SK-N-SH (cell line): ENCODE data around the gene SMARCC1. TPM values are rescaled to one million over a fixed set of nuclear protein-coding genes. Genes with fewer than 3 reads are reported as not detected.

Experiments used
- CTCF ChIA-PET: fragments of 300-600, 350-600 bp; formaldehyde crosslinking; extraction: SDS; loops from one replicate; lab custom pipeline; 2021; lab: Yijun Ruan, JAX
- POLR2A ChIA-PET: fragments of 350-600 bp; sonication (Branson Sonifier 250); formaldehyde crosslinking; extraction: SDS; loops from one replicate; lab custom pipeline; 2020; ENCODE audit warnings: antibody characterized with exemption, inconsistent platforms; lab: Yijun Ruan, JAX
- DNase-seq: peaks from one replicate; pipeline ENCODE4 v3.0.0; 2012
- H2AFZ ChIP-seq: fragments of 200-600 bp; sonication (generic); 2 replicates; pipeline ENCODE4 v1.8.1; 2016; ENCODE audit warnings: antibody characterized with exemption, mild to moderate bottlenecking, low read depth
- H3F3A ChIP-seq: fragments of 200-600 bp; sonication (generic); replicated peaks from 2 replicates; pipeline ENCODE3; 2016; ENCODE audit warnings: antibody characterized with exemption, mild to moderate bottlenecking; ENCODE audit not compliant: insufficient read depth
- H3K27ac ChIP-seq, 2 experiments: fragments of 200-500 bp in 1 of 2; fragments of 200-600 bp in 1 of 2; sonication (Bioruptor generic) in 1 of 2; sonication (generic), shearing (Covaris generic) in 1 of 2; 2 replicates each; pipeline versions ENCODE4 v1.5.1 to v1.6.1; 2014 to 2016; ENCODE audit warnings: low read depth in 2 of 2, inconsistent platforms in 1 of 2, low read length in 1 of 2, mild to moderate bottlenecking in 1 of 2, mixed read lengths in 1 of 2
- H3K27me3 ChIP-seq: fragments of 200-600 bp; sonication (generic), shearing (Covaris generic); 2 replicates; pipeline ENCODE4 v1.6.1; 2016; ENCODE audit warnings: mixed run types; ENCODE audit not compliant: insufficient read depth
- H3K36me3 ChIP-seq, 2 experiments: fragments of 200-500 bp in 1 of 2; fragments of 200-600 bp in 1 of 2; sonication (Bioruptor generic) in 1 of 2; sonication (generic) in 1 of 2; replicated peaks in 1 of 2; 2 replicates each; pipeline versions ENCODE3 to v1.5.1; 2014 to 2016; ENCODE audit warnings: low read length in 1 of 2, mild to moderate bottlenecking in 1 of 2; ENCODE audit not compliant: insufficient read depth in 2 of 2, control insufficient read depth in 1 of 2
- H3K4me1 ChIP-seq, 2 experiments: fragments of 200-500 bp in 1 of 2; fragments of 200-600 bp in 1 of 2; sonication (Bioruptor generic) in 1 of 2; sonication (generic), shearing (Covaris generic) in 1 of 2; 2 replicates each; pipeline versions ENCODE4 v1.5.1 to v1.6.1; 2014 to 2016; ENCODE audit warnings: low read depth in 1 of 2, low read length in 1 of 2, mixed run types in 1 of 2; ENCODE audit not compliant: insufficient read depth in 2 of 2, control insufficient read depth in 1 of 2
- H3K4me2 ChIP-seq: fragments of 200-600 bp; sonication (generic), shearing (Covaris generic); 2 replicates; pipeline ENCODE4 v1.6.1; 2017; ENCODE audit warnings: mixed run types
- H3K4me3 ChIP-seq, 2 experiments: fragments of 200-500 bp in 1 of 2; fragments of 200-600 bp in 1 of 2; sonication (Bioruptor generic) in 1 of 2; sonication (generic), shearing (Covaris generic) in 1 of 2; 2 replicates each; pipeline versions ENCODE4 v1.5.1 to v1.8.1; 2014 to 2016; ENCODE audit warnings: low read depth in 2 of 2, inconsistent platforms in 1 of 2, low read length in 1 of 2, mild to moderate bottlenecking in 1 of 2, mixed read lengths in 1 of 2, moderate library complexity in 1 of 2
- H3K79me2 ChIP-seq: fragments of 200-600 bp; sonication (generic); 2 replicates; pipeline ENCODE4 v1.8.1; 2017; ENCODE audit warnings: mild to moderate bottlenecking; ENCODE audit not compliant: insufficient read depth
- H3K9ac ChIP-seq: fragments of 200-600 bp; sonication (generic); 2 replicates; pipeline ENCODE4 v1.6.1; 2017; ENCODE audit warnings: mixed run types
- H3K9me2 ChIP-seq: fragments of 200-600 bp; sonication (generic); 2 replicates; pipeline ENCODE4 v1.6.1; 2017; ENCODE audit warnings: mixed run types
- H3K9me3 ChIP-seq: fragments of 200-600 bp; sonication (generic); 2 replicates; pipeline ENCODE4 v1.6.1; 2017; ENCODE audit warnings: mixed run types, mild to moderate bottlenecking, moderate library complexity
- H4K20me1 ChIP-seq: fragments of 200-600 bp; sonication (generic); 2 replicates; pipeline ENCODE4 v1.6.1; 2017; ENCODE audit warnings: mild to moderate bottlenecking, mixed run types; ENCODE audit not compliant: insufficient read depth
- FOSL2 ChIP-seq: IDR thresholded peaks from 2 replicates; pipeline ENCODE4 v1.4.0; 2012; ENCODE audit warnings: low read depth, mild to moderate bottlenecking, moderate library complexity, borderline replicate concordance
- FOXJ3 ChIP-seq: sonication (generic); formaldehyde crosslinking; IDR thresholded peaks from 2 replicates; pipeline ENCODE4 v1.5.1; 2020; ENCODE audit warnings: mild to moderate bottlenecking, missing genetic modification reagents
- MXI1 ChIP-seq: IDR thresholded peaks from 2 replicates; pipeline ENCODE4 v1.6.1; 2012; ENCODE audit warnings: mild to moderate bottlenecking, low read depth, low read length, improper control_type of control experiment
- NFIC ChIP-seq: IDR thresholded peaks from 2 replicates; pipeline ENCODE4 v1.4.0; 2012; ENCODE audit warnings: borderline replicate concordance
- RCOR1 ChIP-seq: fragments of 150-350 bp; IDR thresholded peaks from 2 replicates; pipeline ENCODE4 v1.6.1; 2017; ENCODE audit warnings: antibody characterized with exemption, low read length
- RXRA ChIP-seq: IDR thresholded peaks from 2 replicates; pipeline ENCODE4 v1.4.0; 2012; ENCODE audit warnings: low read depth, mild to moderate bottlenecking, borderline replicate concordance
- SMC3 ChIP-seq: IDR thresholded peaks from 2 replicates; pipeline ENCODE4 v1.6.1; 2012; ENCODE audit warnings: low read depth, low read length, improper control_type of control experiment
- TCF12 ChIP-seq: IDR thresholded peaks from 2 replicates; pipeline ENCODE4 v1.4.0; 2012
- WGBS: methylation state at CpG from one replicate; pipeline ENCODE4 v1.1.6; 2017; ENCODE audit warnings: low lambda C conversion rate; 5-methylcytosine and 5-hydroxymethylcytosine counted together
- polyA plus RNA-seq, 3 experiments: library from polyadenylated mRNA; depleted of rRNA; stranded (reverse); fragments of >200 nt; gene quantifications; 2 replicates each; pipeline ENCODE4 v1.2.3, GENCODE V29; 2012
- TF ChIP-seq, protein P1 (sequence below): fragments of 200-600 bp; sonication (generic); IDR thresholded peaks from 2 replicates; pipeline ENCODE4 v1.6.1; 2017; ENCODE audit warnings: antibody characterized with exemption, mild to moderate bottlenecking, moderate library complexity
- TF ChIP-seq, protein P2 (sequence below): fragments of 150-350 bp; IDR thresholded peaks from 2 replicates; pipeline ENCODE4 v1.6.1; 2016; ENCODE audit warnings: mild to moderate bottlenecking, low read depth, low read length
- TF ChIP-seq, protein P3 (sequence below): IDR thresholded peaks from 2 replicates; pipeline ENCODE4 v1.4.0; 2012; ENCODE audit warnings: low read depth

The SMARCC1 gene
- polyA plus RNA-seq, 1 of the 3 experiments (the other 2 are of a cell fraction): 16.5 TPM

GRCh38 chr3:47658444-47658843, 123.2 kb downstream of the SMARCC1 start (continued):
- TF ChIP-seq, protein P1, sequence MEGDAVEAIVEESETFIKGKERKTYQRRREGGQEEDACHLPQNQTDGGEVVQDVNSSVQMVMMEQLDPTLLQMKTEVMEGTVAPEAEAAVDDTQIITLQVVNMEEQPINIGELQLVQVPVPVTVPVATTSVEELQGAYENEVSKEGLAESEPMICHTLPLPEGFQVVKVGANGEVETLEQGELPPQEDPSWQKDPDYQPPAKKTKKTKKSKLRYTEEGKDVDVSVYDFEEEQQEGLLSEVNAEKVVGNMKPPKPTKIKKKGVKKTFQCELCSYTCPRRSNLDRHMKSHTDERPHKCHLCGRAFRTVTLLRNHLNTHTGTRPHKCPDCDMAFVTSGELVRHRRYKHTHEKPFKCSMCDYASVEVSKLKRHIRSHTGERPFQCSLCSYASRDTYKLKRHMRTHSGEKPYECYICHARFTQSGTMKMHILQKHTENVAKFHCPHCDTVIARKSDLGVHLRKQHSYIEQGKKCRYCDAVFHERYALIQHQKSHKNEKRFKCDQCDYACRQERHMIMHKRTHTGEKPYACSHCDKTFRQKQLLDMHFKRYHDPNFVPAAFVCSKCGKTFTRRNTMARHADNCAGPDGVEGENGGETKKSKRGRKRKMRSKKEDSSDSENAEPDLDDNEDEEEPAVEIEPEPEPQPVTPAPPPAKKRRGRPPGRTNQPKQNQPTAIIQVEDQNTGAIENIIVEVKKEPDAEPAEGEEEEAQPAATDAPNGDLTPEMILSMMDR: no peak
- TF ChIP-seq SMC3 (no peak), FOSL2 (no peak), TCF12 (no peak)
- TF ChIP-seq, protein P2, sequence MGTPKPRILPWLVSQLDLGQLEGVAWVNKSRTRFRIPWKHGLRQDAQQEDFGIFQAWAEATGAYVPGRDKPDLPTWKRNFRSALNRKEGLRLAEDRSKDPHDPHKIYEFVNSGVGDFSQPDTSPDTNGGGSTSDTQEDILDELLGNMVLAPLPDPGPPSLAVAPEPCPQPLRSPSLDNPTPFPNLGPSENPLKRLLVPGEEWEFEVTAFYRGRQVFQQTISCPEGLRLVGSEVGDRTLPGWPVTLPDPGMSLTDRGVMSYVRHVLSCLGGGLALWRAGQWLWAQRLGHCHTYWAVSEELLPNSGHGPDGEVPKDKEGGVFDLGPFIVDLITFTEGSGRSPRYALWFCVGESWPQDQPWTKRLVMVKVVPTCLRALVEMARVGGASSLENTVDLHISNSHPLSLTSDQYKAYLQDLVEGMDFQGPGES: no peak
- TF ChIP-seq, all 33 proteins: peak for 0

DNA sequence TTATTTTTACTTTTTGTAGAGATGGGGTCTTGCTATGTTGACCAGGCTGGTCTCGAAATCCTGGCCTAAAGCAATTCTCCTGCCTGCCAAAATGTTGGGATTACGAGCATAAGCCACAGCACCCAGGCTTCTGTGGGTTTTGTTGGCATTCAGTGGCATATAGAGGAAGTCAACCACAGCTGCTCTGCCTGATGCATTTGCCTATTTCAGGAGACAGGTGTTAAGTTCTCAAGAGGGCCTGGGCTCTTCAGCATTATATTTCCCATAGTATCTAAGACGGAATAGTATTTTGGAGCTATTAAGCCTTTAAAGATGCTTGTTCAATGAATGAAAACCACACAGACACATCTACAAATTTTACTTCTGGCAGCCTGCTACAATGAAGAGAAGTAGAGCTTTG, 129.6 kb downstream of the SMARCC1 start:
- Histone ChIP-seq H3K9me3 (no peaks in the 10 kb centered on the region), H4K20me1 (0 out of 2 replicates have a peak, but pooled peaks cover 5% of the 10 kb centered on the region), H3K9ac (no peak overlapping the region), H3K27me3 (no peaks in the 10 kb centered on the region), H3K4me2 (no peak overlapping the region), H3K79me2 (peaks cover 55% of the 10 kb centered on the region), H3K36me3 (peaks cover 8 to 56% of the 10 kb centered on the region in 2 experiments), H3K4me3 (no peak overlapping the region), H3K4me1 (no peaks in the 10 kb centered on the region), H3K27ac (no peak overlapping the region), H3K9me2 (no peaks in the 10 kb centered on the region), H2AFZ (no peak overlapping the region), H3F3A (peaks cover 3% of the 10 kb centered on the region)
- POLR2A ChIA-PET: no interaction called here
- no peak for DNase-seq
- TF ChIP-seq RCOR1: no peak
- no peak for TF ChIP-seq NFIC
- CTCF ChIA-PET: interaction anchor here (0.9 kb wide), 1 partner anchor 10 kb away, joined by 3 read pairs; no protein-coding TSS in a partner anchor
- 100% methylated on average over 3 of the region's 3 CpGs for WGBS

GRCh38 chr3:47650294-47650693, 131.4 kb downstream of the SMARCC1 start:
- H3K9ac ChIP-seq: no peak overlapping the region
- peaks cover 6% of the 10 kb centered on the region for H3F3A ChIP-seq
- no peaks in the 10 kb centered on the region for H3K27me3 ChIP-seq
- ChIA-PET POLR2A (no interaction called here), CTCF (interaction anchor here (0.6 kb wide), 1 partner anchor 645 kb away, joined by 3 read pairs; no protein-coding TSS in a partner anchor)
- H2AFZ ChIP-seq: no peak overlapping the region
- H3K36me3 ChIP-seq: peaks cover 8 to 40% of the 10 kb centered on the region in 2 experiments
- H3K27ac ChIP-seq: no peak overlapping the region
- no peak overlapping the region for H3K4me2 ChIP-seq
- no peaks in the 10 kb centered on the region for H3K4me1 ChIP-seq
- no peak for TF ChIP-seq RXRA
- TF ChIP-seq MXI1: no peak
- TF ChIP-seq, protein P3, sequence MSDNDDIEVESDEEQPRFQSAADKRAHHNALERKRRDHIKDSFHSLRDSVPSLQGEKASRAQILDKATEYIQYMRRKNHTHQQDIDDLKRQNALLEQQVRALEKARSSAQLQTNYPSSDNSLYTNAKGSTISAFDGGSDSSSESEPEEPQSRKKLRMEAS: no peak
- no peak for TF ChIP-seq FOXJ3 (CRISPR knock-in tag)
- no peaks in the 10 kb centered on the region for H3K9me2 ChIP-seq
- DNase-seq: no peak
- H3K4me3 ChIP-seq: no peak overlapping the region
- H3K9me3 ChIP-seq: no peaks in the 10 kb centered on the region
- 96% methylated on average over 1 of the region's 1 CpG for WGBS
- H4K20me1 ChIP-seq: 0 out of 2 replicates have a peak, but pooled peaks cover 5% of the 10 kb centered on the region
- peaks cover 46% of the 10 kb centered on the region for H3K79me2 ChIP-seq
